WTC11 (cell line): Measurements from ENCODE around the gene CCNYL1. TPM values are rescaled to one million over a fixed set of nuclear protein-coding genes. Genes with fewer than 3 reads are reported as not detected.
A peak's percentile ranks its signal among the peaks of the same experiment; 100 is the strongest.
"Not testable (repeated sequence)": the region's sequence is repeated elsewhere in the genome, so short reads cannot be mapped to it uniquely, and the experiment has no call there.

Experiments
- ATAC-seq: fragments of 200-7000 bp; cut with Tn5 transposase; 2 replicates; pipeline ENCODE4 v1.10.0; 2021; ENCODE audit warnings: mild to moderate bottlenecking, moderate library complexity
- CTCF ChIA-PET: fragments of 300-600 bp; sonication (Branson Sonifier 250); formaldehyde crosslinking; loops from one replicate; lab custom pipeline; 2021; ENCODE audit warnings: antibody characterized with exemption; lab: Charles Lee
- POLR2A ChIA-PET: fragments of 350-600 bp; sonication (Branson Sonifier 250); formaldehyde crosslinking; loops from one replicate; lab custom pipeline; 2021; ENCODE audit warnings: antibody characterized with exemption; lab: Charles Lee
- DNase-seq: peaks from one replicate; pipeline ENCODE4 v3.0.0; 2021; ENCODE audit warnings: low spot score
- H3K27ac Mint-ChIP-seq: 2 replicates; pipeline ENCODE4 v1.8.0; 2021; ENCODE audit warnings: mixed read lengths
- H3K27me3 Mint-ChIP-seq: 2 replicates; pipeline ENCODE4 v1.8.0; 2021; ENCODE audit warnings: low read depth, mild to moderate bottlenecking, moderate library complexity, mixed read lengths
- H3K36me3 Mint-ChIP-seq: 2 replicates; pipeline ENCODE4 v1.8.0; 2021; ENCODE audit warnings: mixed read lengths
- H3K4me1 Mint-ChIP-seq: 2 replicates; pipeline ENCODE4 v1.8.0; 2022; ENCODE audit warnings: mixed read lengths
- H3K4me3 Mint-ChIP-seq: 2 replicates; pipeline ENCODE4 v1.8.0; 2021; ENCODE audit warnings: mild to moderate bottlenecking, moderate library complexity, mixed read lengths
- H3K9me3 Mint-ChIP-seq: 2 replicates; pipeline ENCODE4 v1.8.0; 2021; ENCODE audit warnings: mixed read lengths
- ATF2 ChIP-seq: sonication (generic); formaldehyde crosslinking; IDR thresholded peaks from 2 replicates; pipeline ENCODE4 v1.8.1; 2022; ENCODE audit warnings: low read depth, missing genetic modification reagents, borderline replicate concordance
- ETV6 ChIP-seq: sonication (generic); formaldehyde crosslinking; IDR thresholded peaks from 2 replicates; pipeline ENCODE4 v1.8.1; 2022; ENCODE audit warnings: mild to moderate bottlenecking, missing genetic modification reagents
- total RNA-seq: library from RNA; stranded (reverse); gene quantifications from 3 replicates; pipeline ENCODE4 v1.2.3, GENCODE V29; 2021
- TF ChIP-seq, protein P1 (sequence below): sonication (generic); formaldehyde crosslinking; IDR thresholded peaks from 2 replicates; pipeline ENCODE4 v1.8.0; 2022; ENCODE audit warnings: missing genetic modification reagents
- TF ChIP-seq, protein P2 (sequence below): sonication (generic); formaldehyde crosslinking; IDR thresholded peaks from 2 replicates; pipeline ENCODE4 v1.8.0; 2022; ENCODE audit warnings: mild to moderate bottlenecking, missing genetic modification reagents
- TF ChIP-seq, protein P3 (sequence below): fragments of 250-450 bp; sonication (Bioruptor Pico); conservative IDR thresholded peaks from 2 replicates; pipeline ENCODE4 v1.9.0; 2021; ENCODE audit warnings: mild to moderate bottlenecking
- TF ChIP-seq, protein P4 (sequence below): fragments of 250-450 bp; sonication (Bioruptor Pico); IDR thresholded peaks from 2 replicates; pipeline ENCODE4 v1.8.0; 2021; ENCODE audit warnings: mild to moderate bottlenecking
- TF ChIP-seq, protein P5 (sequence below): sonication (generic); formaldehyde crosslinking; IDR thresholded peaks from 2 replicates; pipeline ENCODE4 v1.8.0; 2023; ENCODE audit warnings: missing genetic modification reagents

Gene CCNYL1
- total RNA-seq, 1 experiment from 2014 or later = 31.6 TPM

DNA sequence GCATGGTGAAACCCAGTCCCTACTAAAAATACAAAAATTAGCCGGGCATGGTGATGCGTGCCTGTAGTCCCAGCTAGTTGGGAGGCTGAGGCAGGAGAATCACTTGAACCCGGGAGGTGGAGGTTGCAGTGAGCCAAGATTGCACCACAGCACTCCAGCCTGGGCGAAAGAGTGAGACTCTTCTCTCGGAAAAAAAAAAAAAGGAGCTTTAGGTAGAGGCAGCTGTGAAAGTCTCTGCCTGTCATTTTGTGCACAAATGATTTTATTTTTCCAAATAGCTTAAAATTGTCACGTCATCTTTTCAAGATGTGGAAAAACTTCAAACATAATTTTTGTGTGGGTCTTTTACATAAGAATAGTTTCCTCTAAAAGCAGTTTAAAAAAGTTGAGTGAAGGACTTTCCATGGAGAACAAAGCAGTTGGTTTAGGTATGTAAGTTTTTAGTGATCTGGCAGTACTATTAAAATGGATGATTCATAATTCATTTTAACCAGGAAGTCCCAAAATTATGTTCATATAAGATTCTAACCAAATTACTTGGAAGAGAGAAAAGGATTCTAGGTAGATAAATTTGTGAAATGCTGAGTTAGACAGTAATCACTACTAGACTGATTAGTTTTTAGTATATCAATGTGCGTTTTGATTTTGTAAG lies 11.5 kb downstream of the CCNYL1 start (continued):
- TF ChIP-seq, protein P1, sequence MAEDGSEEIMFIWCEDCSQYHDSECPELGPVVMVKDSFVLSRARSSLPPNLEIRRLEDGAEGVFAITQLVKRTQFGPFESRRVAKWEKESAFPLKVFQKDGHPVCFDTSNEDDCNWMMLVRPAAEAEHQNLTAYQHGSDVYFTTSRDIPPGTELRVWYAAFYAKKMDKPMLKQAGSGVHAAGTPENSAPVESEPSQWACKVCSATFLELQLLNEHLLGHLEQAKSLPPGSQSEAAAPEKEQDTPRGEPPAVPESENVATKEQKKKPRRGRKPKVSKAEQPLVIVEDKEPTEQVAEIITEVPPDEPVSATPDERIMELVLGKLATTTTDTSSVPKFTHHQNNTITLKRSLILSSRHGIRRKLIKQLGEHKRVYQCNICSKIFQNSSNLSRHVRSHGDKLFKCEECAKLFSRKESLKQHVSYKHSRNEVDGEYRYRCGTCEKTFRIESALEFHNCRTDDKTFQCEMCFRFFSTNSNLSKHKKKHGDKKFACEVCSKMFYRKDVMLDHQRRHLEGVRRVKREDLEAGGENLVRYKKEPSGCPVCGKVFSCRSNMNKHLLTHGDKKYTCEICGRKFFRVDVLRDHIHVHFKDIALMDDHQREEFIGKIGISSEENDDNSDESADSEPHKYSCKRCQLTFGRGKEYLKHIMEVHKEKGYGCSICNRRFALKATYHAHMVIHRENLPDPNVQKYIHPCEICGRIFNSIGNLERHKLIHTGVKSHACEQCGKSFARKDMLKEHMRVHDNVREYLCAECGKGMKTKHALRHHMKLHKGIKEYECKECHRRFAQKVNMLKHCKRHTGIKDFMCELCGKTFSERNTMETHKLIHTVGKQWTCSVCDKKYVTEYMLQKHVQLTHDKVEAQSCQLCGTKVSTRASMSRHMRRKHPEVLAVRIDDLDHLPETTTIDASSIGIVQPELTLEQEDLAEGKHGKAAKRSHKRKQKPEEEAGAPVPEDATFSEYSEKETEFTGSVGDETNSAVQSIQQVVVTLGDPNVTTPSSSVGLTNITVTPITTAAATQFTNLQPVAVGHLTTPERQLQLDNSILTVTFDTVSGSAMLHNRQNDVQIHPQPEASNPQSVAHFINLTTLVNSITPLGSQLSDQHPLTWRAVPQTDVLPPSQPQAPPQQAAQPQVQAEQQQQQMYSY (CRISPR knock-in tag) = no peak
- TF ChIP-seq, protein P2, sequence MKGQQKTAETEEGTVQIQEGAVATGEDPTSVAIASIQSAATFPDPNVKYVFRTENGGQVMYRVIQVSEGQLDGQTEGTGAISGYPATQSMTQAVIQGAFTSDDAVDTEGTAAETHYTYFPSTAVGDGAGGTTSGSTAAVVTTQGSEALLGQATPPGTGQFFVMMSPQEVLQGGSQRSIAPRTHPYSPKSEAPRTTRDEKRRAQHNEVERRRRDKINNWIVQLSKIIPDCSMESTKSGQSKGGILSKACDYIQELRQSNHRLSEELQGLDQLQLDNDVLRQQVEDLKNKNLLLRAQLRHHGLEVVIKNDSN = no peak
- no peak for TF ChIP-seq ATF2 (CRISPR knock-in tag)
- TF ChIP-seq, protein P3, sequence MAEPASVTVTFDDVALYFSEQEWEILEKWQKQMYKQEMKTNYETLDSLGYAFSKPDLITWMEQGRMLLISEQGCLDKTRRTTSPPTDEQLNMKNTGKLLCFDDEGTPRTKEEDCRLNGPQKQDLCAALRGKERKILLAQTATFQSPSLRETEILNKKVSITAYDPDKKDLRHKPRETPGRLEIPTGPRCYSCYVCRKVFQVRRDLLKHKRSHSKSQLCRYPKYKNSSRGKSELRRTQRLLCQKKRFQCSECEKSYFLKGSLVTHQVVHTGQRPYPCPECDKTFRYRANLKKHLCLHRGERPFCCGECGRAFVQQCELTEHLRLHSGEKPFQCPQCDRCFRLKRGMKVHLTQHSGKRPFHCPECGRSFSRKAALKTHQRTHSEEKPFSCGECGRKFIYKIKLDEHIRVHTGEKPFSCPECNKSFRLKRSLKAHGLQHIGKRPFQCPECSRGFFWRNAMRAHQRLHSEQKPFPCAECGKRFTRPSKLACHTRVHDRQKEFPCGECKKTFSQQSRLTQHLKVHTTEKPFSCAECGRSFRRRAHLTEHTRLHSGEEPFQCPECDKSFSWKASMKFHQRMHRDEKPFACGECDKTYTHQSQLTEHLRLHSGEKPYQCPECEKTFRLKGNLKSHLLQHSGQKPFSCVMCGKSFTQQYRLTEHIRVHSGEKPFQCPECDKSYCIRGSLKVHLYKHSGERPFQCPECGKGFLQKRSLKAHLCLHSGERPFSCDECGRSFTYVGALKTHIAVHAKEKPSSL (CRISPR knock-in tag) = no peak

DNA sequence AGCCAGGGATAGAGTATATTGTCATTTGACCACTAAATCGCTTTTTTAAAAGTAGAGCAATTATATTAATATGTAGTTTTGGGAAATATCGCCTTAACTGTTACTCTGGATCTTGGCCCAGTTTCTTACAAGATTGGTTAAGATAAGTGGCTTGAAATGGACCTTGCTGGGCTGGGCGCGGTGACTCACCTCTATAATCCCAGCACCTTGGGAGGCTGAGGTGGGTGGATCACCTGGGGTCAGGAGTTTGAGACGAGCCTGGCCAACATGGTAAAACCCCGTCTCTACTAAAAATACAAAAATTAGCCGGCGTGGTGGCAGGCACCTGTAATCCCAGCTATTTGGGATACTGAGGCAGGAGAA lies 12.0 kb downstream of the CCNYL1 start:
- not testable (repeated sequence) for H3K4me3 Mint-ChIP-seq, ATAC-seq, H3K27me3 Mint-ChIP-seq, H3K9me3 Mint-ChIP-seq, H3K36me3 Mint-ChIP-seq, DNase-seq
- Mint-ChIP-seq H3K4me1 (peaks cover 13% of the 10 kb centered on the region), H3K27ac (0 out of 2 replicates have a peak overlapping the region, but pooled peaks have one; percentile 18)
- POLR2A ChIA-PET = interaction anchor here (2.2 kb wide), 1 partner anchor 12 kb away, joined by 5 read pairs; the partner anchor contains the start of gene CCNYL1
- CTCF ChIA-PET = interaction anchor here (0.6 to 3.2 kb wide), 4 partner anchors 9 to 98 kb away, joined by 4 to 17 read pairs (median 12); partner anchors contain the start of gene METTL21A

DNA sequence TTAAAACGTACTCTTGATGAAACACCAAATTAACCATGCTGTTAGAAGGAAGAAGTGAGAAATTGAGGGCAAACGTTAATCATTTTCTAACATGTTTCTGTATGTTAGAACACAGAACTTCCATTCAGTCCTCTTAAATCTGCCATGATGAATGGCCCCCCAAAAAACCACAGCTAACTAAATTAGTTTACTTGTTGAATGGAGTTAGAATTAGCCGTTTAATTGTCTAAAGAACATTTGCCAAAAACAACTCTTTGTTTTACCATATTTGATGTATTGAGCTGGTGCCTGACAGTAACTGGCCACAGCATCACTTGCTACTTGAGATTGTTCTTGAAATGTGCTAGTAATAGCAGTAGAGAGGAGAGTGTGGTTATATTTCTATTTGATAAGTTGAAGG lies 12.7 kb downstream of the CCNYL1 start:
- ATAC-seq (no peak), DNase-seq (no peak)
- no peaks in the 10 kb centered on the region for H3K9me3 Mint-ChIP-seq
- H3K27ac Mint-ChIP-seq = 0 out of 2 replicates have a peak overlapping the region, but pooled peaks have one; percentile 2
- H3K4me1 Mint-ChIP-seq = peaks cover 13% of the 10 kb centered on the region
- POLR2A ChIA-PET = interaction anchor here (2.2 kb wide), 1 partner anchor 12 kb away, joined by 5 read pairs; the partner anchor contains the start of gene CCNYL1
- H3K36me3 Mint-ChIP-seq = no peaks in the 10 kb centered on the region
- CTCF ChIA-PET = interaction anchor here (3.2 kb wide), 1 partner anchor 98 kb away, joined by 17 read pairs; the partner anchor contains the start of gene METTL21A
- H3K27me3 Mint-ChIP-seq = no peaks in the 10 kb centered on the region
- H3K4me3 Mint-ChIP-seq = no peak overlapping the region
- TF ChIP-seq, protein P4, sequence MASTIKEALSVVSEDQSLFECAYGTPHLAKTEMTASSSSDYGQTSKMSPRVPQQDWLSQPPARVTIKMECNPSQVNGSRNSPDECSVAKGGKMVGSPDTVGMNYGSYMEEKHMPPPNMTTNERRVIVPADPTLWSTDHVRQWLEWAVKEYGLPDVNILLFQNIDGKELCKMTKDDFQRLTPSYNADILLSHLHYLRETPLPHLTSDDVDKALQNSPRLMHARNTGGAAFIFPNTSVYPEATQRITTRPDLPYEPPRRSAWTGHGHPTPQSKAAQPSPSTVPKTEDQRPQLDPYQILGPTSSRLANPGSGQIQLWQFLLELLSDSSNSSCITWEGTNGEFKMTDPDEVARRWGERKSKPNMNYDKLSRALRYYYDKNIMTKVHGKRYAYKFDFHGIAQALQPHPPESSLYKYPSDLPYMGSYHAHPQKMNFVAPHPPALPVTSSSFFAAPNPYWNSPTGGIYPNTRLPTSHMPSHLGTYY (CRISPR knock-in tag) = no peak
- TF ChIP-seq, protein P5, sequence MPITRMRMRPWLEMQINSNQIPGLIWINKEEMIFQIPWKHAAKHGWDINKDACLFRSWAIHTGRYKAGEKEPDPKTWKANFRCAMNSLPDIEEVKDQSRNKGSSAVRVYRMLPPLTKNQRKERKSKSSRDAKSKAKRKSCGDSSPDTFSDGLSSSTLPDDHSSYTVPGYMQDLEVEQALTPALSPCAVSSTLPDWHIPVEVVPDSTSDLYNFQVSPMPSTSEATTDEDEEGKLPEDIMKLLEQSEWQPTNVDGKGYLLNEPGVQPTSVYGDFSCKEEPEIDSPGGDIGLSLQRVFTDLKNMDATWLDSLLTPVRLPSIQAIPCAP (CRISPR knock-in tag) = no peak
- TF ChIP-seq ETV6 = no peak
